Middle frontal gyrus (tissue), 1 donor: Measurements from ENCODE around the gene IYD.
"Not testable (repeated sequence)": the region's sequence is repeated elsewhere in the genome, so short reads cannot be mapped to it uniquely, and the experiment has no call there.

Experiments
- DNase-seq: peaks from one replicate; pipeline ENCODE4 v3.0.0-alpha.2; 2015; ENCODE audit warnings: low spot score; ENCODE audit errors: extremely low spot score

IYD gene

DNA sequence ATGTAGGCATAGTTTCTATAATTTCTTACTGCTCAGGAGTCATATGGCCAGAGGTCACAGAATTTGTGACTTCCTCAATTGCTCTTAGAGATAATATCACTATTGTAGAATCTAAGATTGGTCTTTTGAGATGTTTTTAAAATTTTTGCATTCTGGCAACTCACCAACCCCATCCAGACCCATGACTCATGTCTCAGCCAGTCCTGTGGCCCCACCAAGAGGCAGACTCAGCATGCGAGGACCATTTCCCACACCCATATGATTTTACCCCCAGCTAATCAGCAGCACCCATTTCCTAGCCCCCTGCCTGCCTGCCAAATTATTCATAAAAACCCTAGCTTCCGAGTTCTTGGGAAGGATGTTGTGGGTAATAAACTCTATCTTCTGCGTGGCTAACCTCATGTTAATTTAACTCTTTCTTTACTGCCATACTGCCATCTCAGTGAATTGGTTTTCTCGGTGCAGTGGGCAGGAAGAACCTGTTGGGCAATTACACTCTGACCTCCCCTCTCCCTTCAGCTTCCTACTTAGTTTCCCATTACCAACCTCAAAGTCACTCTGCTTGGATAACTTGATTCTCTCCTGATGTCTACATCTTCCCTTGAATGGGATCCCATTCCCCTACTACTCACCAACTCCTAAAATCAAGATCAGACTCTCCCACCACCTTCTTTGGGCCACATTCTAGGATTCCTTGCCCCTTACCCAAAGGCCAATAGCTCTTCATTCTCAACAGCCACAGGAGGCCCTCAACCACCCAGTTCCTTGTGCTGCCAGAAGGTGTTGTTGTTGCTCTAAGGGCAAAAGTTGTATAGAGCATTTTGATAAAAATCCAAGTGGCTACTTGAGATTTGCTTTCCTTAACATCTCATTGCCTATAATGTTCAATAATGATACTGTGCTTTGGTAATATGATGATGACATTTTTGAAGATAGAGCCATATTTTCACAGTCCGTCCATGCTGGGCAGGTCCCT is 16.2 kb upstream of the IYD start:
- no peak for DNase-seq

DNA sequence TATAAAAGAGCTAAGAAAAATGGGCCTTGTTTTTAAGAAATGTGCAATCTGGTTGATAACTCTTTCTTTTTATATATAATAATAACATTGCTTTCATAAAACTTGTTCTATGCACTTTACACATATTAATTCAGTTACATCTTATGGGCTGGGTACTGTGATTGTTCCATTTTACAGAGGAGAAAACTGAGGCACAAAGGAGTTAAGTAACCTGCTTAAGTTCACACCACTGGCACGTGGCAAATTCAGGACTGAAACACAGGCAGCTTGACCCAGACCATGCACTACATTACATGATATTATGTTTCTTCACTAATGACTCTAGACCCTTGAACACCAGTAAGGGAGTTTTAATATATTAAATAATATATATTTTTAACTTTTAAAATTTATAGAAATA is 15.4 kb upstream of the IYD start:
- DNase-seq = no peak

DNA sequence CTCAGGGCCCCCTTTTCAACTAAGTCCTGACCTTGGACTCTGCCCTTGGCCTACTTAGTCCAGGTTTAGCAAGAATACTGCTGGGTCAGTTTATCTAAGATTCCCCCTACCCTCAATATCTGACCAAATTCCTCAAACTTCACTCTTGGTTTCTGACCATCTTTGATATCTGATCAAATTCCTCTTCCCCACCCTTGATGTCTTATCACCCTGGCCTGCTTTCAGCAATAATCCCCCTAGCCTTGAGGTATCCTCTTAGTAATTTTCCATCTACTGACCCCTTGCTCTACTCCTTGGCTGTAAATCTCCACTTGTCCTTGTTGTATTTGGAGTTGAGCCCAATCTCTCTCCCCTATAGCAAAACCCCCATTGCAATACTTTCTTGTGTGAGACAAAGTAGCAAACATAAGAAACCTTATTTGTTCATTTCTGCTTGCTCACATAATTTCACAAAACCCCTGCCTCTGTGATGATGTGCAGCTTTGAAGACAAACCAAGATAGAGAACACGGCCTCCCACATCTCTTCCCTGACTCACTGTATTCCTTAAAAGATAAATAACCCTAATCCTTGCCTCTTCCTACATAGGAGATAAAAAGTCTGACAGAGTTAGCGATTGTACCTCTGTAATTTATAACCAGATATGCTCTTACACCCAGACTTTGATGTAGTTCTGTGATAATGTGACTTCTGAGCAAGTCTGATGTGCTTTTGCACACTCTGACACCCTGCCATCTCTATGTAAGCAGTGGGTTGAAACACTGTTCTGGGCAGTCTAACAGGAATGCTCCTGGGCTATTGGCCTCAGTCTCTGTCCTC is 13.8 kb upstream of the IYD start:
- DNase-seq = no peak

DNA sequence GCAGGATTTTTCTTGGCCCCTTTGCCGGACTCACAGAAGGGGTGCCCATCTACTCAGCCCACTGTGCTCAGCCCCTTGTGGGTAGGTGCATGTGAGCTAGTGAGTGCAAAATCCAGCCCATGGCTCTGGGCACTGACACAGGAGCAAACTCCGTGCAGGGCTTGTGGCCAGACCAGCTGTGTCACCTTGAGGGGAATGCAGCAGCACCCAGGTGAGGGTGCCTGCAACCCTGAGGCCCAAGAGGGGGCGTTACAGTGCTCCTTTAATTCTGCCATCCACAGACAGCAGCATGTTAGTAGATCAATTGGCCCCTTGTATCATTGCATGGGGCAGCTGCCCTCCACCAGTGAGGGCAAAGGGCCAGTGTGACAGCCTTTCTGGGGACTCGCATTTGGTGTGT is 12.9 kb upstream of the IYD start:
- DNase-seq = no peak

DNA sequence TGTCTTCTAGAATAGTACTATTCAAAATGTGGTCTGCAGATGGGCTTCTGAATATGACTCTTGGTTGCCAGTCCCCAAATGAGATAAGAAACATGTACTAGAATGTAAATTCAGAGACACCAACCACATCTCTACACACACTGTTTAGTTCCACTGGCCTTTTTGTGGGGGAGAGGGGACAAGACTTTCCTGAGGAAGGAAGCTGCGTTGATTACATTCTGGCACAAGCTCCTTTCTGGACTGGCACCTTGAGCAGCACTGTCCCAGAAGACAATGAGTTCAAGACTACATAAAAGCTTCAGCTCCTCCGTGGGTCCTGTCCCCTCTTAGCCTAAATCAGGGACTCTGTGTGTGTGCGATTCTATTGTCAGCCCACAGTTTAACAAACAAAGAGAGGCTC is 6.9 kb upstream of the IYD start:
- no peak for DNase-seq

DNA sequence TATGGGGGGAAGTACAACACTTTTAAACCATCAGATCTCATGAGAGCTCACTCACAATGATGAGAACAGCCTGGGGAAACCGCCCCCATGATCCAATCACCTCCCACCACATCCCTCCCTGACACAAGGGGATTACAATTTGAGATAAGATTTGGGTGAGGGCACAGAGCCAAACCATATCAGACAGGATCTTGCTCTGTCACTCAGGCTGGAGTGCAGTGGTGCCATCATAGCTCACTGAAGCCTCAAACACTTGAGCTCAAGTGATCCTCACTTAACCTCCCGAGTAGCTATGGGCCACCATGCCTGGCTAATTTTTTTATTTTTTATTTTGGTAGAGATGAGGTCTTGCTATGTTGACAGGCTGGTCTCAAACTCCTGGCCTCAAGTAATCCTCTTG is 5.1 kb upstream of the IYD start:
- DNase-seq = no peak

DNA sequence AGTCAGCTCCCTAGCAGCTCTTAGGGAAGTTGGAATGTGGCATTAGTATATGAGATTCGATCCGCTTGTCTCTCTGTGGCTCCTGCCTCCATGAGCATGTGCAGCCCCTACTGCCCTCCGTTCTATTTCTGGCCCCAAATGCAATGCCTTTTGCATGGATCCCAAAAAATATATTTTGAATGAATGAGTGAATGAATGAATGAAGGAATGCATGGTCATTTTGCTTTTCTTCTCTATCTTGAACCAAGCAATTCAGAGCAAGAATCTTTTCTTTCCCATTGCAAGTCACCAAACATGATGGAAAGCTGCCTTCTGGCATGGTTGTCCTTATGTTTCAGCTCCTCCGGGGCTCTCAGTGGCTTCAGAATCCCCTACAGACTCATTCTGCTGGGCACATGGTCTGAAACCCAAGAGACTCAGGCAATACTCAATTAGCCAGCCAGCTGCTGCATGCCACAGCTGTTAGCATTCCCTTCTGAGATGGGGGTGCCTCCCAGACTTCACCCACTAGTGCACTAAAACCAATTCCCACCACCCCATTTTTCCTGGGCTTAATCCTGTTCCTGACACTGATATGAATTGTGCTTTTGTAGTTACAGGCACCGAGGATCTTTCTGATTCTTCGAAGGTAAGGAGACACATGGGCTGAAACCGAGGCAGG is 2.6 kb upstream of the IYD start:
- no peak for DNase-seq

DNA sequence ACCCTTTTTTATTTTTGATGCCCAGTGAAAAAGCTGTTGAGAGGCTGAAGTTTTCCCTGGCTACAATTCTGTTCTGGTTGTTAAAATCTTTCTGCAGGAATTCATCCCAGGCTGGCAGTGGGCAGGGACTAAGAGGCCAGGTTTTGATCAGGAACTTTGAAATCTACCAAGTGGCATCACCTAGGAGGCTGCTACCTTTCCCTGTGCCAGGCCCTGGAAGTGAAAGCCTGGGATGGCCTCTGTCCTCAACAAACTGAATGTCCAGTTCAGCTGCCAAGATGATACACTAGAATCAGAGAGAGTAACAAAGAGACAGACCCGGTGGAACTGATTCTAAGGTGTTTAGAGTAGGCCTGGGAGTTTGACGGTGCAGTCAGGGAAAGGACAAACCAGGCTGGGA is 596 bp downstream of the IYD start:
- no peak for DNase-seq

DNA sequence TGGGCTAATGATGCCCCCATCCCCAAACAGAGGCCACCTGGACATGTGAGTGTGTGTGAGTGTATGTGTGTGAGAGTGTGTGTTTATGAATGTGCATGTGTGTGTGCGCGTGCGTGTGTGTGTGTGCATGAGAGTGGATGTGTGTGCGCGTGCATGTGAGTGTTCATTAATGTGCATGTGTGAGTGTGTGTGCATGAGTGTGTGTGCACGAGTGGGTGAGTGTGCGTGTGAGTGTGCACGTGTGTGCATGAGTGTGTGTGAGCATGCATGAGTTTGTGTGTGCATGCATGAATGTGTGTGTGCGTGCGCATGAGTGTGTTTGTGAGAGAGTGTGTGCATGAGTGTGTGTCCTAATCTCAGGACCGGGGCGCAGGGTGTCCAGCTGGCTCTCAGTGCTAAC is 1.3 kb downstream of the IYD start:
- no peak for DNase-seq

DNA sequence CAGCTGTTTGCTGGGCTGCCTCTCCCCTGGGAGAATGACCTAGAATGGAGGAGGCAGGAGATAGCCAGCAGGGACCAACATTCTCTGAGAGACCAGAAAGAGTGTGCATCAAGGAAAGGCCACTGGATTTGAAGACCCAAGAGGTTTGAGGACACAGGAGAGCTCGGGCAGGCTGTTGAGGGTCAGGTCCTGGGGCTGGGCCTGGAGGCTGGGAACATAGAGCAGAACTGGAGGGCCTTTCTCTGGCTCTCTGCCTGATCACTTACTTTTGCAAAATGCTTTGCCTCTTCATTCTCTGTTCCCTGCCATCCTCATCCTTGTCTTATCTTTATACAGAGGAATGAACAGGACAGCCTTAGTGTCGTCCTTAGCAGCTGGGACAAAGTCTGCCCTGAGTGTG is 2.5 kb downstream of the IYD start:
- no peak for DNase-seq

DNA sequence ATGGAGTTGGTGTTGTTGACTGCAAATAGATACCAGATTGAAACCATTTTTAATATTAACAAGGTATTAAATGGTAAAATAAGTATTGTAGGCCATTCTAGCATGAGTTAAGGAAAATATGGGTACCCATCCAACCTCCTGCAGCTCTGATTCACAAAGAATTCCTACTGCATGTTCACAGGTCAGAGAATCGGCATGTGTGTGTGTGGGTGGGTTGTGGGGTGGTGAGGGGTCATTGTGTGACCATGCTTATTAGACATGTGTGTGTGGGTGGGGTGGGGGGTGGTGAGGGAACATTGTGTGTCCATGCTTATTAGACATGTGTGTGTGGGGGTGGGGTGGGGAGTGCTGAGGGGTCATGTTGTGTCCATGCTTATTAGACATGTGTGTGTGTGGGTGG is 3.2 kb downstream of the IYD start:
- no peak for DNase-seq

DNA sequence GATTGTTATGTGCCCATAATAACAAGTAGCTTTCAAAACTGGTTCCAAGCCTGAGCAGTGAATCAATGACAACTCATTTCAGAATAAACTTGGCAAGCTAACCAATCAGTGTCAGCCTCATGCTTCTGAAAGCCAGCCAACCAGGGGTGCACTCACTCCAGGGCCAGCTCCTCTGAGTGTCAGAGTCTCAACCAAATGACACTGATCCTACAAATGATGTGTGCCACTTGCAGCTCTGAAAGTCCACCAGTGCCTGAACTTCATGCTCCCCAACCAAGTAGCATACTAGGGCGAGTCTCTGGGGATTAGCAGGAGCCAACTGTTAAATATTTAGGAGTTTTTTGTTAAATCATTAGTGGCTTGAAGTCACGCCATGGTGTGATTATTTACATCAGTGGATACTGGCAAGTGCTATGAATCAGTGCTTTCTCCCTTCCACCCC is 4.5 kb downstream of the IYD start:
- DNase-seq = no peak

DNA sequence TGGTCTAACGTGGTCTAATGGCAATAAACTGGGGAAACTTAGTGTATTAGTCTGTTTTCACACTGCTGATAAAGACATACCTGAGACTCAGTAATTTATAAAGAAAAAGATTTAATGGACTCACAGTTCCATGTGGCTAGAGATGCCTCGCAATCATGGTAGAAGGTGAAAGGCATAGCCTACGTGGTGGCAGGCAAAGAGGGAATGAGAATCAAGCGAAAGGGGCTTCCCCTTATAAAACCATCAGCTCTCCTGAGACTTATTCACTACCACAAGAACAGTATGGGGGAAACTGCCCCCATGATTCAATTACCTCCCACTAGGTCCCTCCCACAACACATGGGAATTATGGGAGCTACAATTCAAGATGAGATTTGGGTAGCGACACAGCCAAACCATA is 5.5 kb downstream of the IYD start:
- DNase-seq = not testable (repeated sequence)

DNA sequence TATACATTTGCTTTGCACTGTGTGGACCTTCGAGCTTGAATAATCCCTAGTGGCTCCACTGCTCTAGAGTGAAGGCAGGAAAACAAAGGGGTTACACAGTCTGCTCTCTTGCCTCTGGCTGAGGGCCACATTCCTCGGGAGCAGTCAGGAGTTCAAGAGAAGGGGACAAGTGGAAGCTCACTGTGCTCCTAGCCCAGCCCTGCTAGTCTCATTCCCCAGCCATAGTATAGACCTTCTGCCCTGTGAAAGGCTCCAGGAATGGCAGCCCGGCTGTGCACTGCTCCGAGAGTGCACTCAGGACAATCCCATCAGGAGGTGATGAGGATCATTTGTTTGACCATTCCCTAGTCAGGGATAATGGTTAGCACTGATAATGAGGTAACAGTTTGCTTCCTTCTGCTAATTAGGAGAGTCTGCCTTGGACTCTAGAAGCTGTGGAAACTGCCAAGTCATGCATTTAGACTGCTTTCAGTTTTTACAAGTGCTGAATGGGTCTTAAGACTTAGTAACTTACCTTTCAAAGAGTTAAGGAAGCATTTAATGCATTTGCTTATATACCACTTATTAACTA is 8.5 kb downstream of the IYD start:
- no peak for DNase-seq

DNA sequence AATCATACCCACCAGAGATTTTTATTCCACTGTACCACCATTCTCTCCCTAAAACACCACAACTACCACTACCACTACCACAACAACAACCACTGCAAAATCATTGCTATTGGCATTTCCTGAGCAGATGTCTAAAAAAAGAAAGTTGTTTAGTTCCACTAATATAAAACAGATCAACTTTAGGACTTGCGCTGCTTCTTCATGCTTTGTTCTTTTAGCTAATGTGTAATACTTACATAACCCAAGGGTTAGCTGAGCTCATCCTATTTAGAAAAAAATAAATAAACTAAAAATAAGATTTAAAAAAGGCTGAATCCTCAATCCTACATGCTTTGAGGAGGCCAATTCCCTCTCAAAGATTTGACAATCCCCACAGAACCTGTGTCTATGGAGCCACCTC is 11.4 kb downstream of the IYD start:
- no peak for DNase-seq

DNA sequence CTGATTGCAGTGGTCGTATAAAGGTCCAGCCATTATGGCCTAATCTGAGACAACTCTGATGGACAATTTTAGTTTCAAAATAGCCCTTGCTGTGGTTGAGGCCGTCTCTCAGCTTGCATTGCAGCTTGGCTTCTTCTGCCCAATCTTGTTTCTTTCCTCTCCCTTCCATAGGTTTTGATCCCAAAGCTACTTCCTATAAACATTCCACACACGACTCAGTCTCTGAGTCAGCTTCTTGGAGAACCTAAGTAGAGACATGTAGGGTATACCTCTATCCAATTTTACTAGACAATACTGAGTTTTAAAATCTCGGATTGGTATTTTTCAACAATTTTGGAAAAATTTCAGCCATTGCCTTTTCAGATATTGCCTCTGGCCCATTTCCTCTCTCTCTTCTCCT is 13.4 kb downstream of the IYD start:
- no peak for DNase-seq

DNA sequence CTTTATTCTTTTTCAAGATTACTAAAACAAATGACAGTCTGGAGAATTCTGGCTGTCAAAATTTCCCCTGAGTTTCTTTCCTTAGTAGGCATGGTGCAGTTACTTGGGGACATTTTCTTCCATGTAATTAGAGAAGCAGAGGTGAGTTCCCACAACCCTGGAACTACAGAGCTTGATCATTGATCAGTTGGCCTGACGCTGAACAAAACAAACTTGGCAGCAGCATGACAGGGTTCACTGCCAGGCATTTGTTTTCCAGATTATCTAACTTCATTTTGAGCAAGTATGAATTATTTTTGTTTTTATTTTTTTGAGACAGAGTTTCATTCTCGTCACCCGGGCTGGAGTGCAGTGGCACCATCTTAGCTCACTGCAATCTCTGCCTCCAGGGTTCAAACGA is 22.6 kb downstream of the IYD start:
- no peak for DNase-seq

DNA sequence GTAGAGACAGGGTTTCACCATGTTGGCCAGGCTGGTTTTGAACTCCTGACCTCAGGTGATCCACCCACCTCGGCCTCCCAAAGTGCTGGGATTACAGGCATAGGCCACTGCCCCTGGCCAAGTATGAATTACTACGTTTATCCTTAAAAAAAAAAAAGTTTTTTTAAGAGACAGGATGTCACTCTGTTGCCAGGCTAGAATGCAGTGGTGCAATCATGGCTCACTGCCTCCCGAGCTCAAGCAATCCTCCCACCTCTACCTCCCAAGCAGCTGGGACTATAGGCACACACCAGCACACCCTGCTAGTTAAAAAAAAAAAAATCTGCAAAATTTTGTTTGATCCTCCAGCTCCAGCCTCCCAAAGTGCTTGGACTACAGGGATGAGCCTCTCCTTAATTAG is 23.1 kb downstream of the IYD start:
- DNase-seq = no peak

DNA sequence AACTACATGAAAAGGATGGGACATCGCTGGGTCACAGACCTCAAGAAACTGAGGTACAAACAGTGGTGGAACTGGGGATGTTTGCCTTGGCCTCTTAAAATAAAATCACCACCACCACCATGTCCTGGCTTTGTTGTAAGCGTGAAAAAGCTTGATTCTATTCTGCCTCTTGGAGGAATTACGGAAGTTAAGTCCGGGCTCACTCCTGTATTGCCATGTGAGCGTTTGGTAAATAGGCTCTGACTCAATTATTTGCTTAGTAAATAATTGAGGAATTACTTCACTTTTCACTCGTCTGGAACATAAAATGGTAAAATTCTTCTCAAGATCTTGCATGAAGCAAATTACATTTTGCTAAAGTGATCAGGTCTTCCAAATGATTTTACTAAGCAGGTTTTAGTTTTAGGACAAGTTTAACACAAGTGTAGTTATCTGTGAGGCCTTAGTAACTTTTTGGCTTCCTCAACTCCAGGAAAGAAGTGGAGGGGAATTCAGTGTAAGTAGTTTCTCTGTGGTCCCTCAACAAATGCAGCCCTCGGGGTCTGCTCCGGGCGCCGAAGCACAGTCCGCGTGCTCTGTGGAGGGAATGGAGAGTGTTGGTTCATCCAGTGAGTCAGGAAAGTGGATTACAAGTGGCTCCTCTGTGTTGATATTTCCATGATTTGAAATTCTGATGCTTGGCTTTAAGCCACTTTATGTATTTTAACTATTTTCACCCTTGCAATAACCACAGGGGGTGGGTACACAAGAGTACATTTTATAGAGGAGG is 23.8 kb downstream of the IYD start:
- DNase-seq = no peak

DNA sequence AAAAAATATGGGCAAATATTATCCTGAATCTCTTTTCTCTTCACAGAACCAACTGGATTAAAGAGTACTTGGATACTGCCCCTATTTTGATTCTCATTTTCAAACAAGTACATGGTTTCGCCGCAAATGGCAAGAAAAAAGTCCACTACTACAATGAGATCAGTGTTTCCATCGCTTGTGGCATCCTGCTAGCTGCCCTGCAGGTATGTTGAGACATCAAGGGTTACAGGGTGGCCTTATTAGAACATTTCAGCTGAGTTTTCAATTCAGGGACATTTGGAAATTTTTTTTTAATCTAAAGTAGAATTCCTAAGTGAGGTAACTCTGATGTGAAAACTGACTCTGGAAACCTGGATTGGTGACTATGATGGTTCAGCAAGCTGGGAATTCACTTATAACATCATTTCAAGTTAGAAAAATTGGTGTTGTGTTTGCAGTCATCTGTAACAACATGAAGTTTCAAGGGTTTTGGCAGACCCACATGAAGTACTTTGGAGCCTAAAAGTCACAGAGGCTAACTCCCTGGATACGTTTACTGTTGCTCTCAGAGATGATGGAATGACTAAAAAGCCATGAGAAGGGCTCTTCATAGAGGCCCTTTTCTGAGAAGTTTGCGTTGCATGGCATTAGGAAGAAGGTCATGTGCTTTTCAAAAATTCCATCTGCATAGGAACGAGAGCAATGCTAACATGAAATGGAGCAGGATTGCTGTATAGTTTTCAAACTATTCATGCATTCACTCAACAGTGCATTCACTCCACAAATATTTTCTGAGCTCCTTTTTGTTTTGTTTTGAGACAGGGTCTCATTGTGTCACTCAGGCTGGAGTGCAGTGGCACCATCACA is 25.5 kb downstream of the IYD start:
- DNase-seq = no peak
